Fibroblast of lung (primary cell): Measurements from ENCODE around the gene GBP7. TPM values are rescaled to one million over a fixed set of nuclear protein-coding genes. Genes with fewer than 3 reads are reported as not detected.

Experiments used
- DNase-seq, 2 donors: peaks; one replicate each; pipeline versions ENCODE4 v3.0.0 to v3.0.0-alpha.2; 2010; ENCODE audit warnings: low read depth in 2 of 2
- H2AFZ ChIP-seq: 2 replicates; pipeline ENCODE4 v1.5.1; 2012; ENCODE audit warnings: low read length, control low read depth, inconsistent platforms
- H3K27ac ChIP-seq: 2 replicates; pipeline ENCODE4 v1.5.1; 2011; ENCODE audit warnings: low read length, control low read depth; ENCODE audit not compliant: insufficient read depth
- H3K27me3 ChIP-seq: 2 replicates; pipeline ENCODE4 v1.5.1; 2011; ENCODE audit warnings: mild to moderate bottlenecking, low read length; ENCODE audit not compliant: control insufficient read depth, insufficient read depth
- H3K36me3 ChIP-seq: 2 replicates; pipeline ENCODE4 v1.5.1; 2011; ENCODE audit warnings: low read length; ENCODE audit not compliant: control insufficient read depth, insufficient read depth
- H3K4me1 ChIP-seq: 2 replicates; pipeline ENCODE4 v1.5.1; 2011; ENCODE audit warnings: low read length; ENCODE audit not compliant: control insufficient read depth, insufficient read depth; ENCODE audit errors: extremely low read depth
- H3K4me2 ChIP-seq: 2 replicates; pipeline ENCODE4 v1.5.1; 2011; ENCODE audit warnings: low read length, control low read depth; ENCODE audit not compliant: insufficient read depth; ENCODE audit errors: extremely low read depth
- H3K4me3 ChIP-seq, 4 experiments: fragments of 200-600 bp in 1 of 4; sonication (generic) in 1 of 4; replicated peaks in 1 of 4; 2 replicates each; pipeline ENCODE4 v1.5.1; 2011 to 2016; ENCODE audit warnings: low read length in 4 of 4, low read depth in 3 of 4, mild to moderate bottlenecking in 3 of 4, control low read depth in 2 of 4, inconsistent platforms in 1 of 4, mixed read lengths in 1 of 4; ENCODE audit not compliant: insufficient read depth in 1 of 4; ENCODE audit errors: control extremely low read depth in 1 of 4
- H3K79me2 ChIP-seq: 2 replicates; pipeline ENCODE4 v1.5.1; 2012; ENCODE audit warnings: mild to moderate bottlenecking, low read length, inconsistent platforms; ENCODE audit not compliant: control insufficient read depth, insufficient read depth
- H3K9ac ChIP-seq: 2 replicates; pipeline ENCODE4 v1.5.1; 2011; ENCODE audit warnings: mild to moderate bottlenecking, low read length, control low read depth; ENCODE audit not compliant: insufficient read depth
- H3K9me3 ChIP-seq: 2 replicates; pipeline ENCODE4 v1.5.1; 2012; ENCODE audit warnings: low read depth, low read length; ENCODE audit not compliant: control insufficient read depth, insufficient read depth
- H4K20me1 ChIP-seq: 2 replicates; pipeline ENCODE4 v1.5.1; 2011; ENCODE audit warnings: low read length; ENCODE audit not compliant: control insufficient read depth, insufficient read depth; ENCODE audit errors: extremely low read depth
- CTCF ChIP-seq, 2 donors: IDR thresholded peaks in 1 of 2; conservative IDR thresholded peaks in 1 of 2; 1 replicate in 1 of 2; 2 replicates in 1 of 2; pipeline ENCODE4 v1.5.1; 2011 to 2012; ENCODE audit warnings: low read length in 2 of 2, control low read depth in 1 of 2, inconsistent platforms in 1 of 2, low read depth in 1 of 2, mild to moderate bottlenecking in 1 of 2
- EZH2 ChIP-seq: IDR thresholded peaks from 2 replicates; pipeline ENCODE4 v1.5.1; 2012; ENCODE audit warnings: low read length, control low read depth, mild to moderate bottlenecking; ENCODE audit errors: missing control alignments
- polyA plus RNA-seq, 2 donors: library from polyadenylated mRNA; depleted of rRNA in 1 of 2; stranded (reverse) in 1 of 2; unstranded in 1 of 2; fragments of >200 nt; gene quantifications; 2 replicates each; pipeline ENCODE4 v1.2.1, GENCODE V29; 2011 to 2012; ENCODE audit warnings: missing spikeins in 1 of 2
- total RNA-seq: library from RNA; depleted of rRNA; stranded (reverse); fragments of >200 nt; gene quantifications from 2 replicates; pipeline ENCODE4 v1.2.1, GENCODE V29; 2014

The GBP7 gene
- total and polyA plus RNA-seq, 2 donors (not counting 1 experiment from before 2014, with no cell fraction given) = not detected

- Histone ChIP-seq H3K4me1 (no peaks in the 10 kb centered on the region), H3K4me2 (no peak overlapping the region), H3K27ac (no peak overlapping the region), H3K79me2 (no peaks in the 10 kb centered on the region), H3K9me3 (no peaks in the 10 kb centered on the region), H3K4me3 (no peak overlapping the region), H3K36me3 (no peaks in the 10 kb centered on the region), H4K20me1 (no peaks in the 10 kb centered on the region), H2AFZ (no peak overlapping the region), H3K27me3 (no peaks in the 10 kb centered on the region), H3K9ac (no peak overlapping the region)
- no peak for DNase-seq
- TF ChIP-seq EZH2 (no peak), CTCF (conservative IDR thresholded peaks at IDR 0.05 in 1 of 2, IDR thresholded peaks at IDR 0.05 in 1 of 2; ENCODE audit: low read depth in 1 of 2, low read length in 2 of 2) (no peak)
Observed at GRCh38 chr1:89213347-89213746, 37.5 kb upstream of the GBP7 start.

- Histone ChIP-seq H4K20me1 (no peaks in the 10 kb centered on the region), H3K9ac (no peak overlapping the region), H3K36me3 (no peaks in the 10 kb centered on the region), H2AFZ (no peak overlapping the region), H3K9me3 (no peaks in the 10 kb centered on the region), H3K4me2 (no peak overlapping the region), H3K79me2 (no peaks in the 10 kb centered on the region), H3K27ac (no peak overlapping the region), H3K4me1 (no peaks in the 10 kb centered on the region), H3K4me3 (no peak overlapping the region), H3K27me3 (no peaks in the 10 kb centered on the region)
- DNase-seq = no peak
- TF ChIP-seq CTCF (conservative IDR thresholded peaks at IDR 0.05 in 1 of 2, IDR thresholded peaks at IDR 0.05 in 1 of 2; ENCODE audit: low read depth in 1 of 2, low read length in 2 of 2) (no peak), EZH2 (no peak)
Observed at GRCh38 chr1:89211035-89211634, 35.3 kb upstream of the GBP7 start.

GRCh38 chr1:89206373-89206772 lies 30.6 kb upstream of the GBP7 start:
- TF ChIP-seq CTCF (conservative IDR thresholded peaks at IDR 0.05 in 1 of 2, IDR thresholded peaks at IDR 0.05 in 1 of 2; ENCODE audit: low read depth in 1 of 2, low read length in 2 of 2) (no peak), EZH2 (no peak)
- Histone ChIP-seq H3K4me2 (no peak overlapping the region), H4K20me1 (no peaks in the 10 kb centered on the region), H3K27me3 (no peaks in the 10 kb centered on the region), H3K9ac (no peak overlapping the region), H3K27ac (no peak overlapping the region), H3K36me3 (no peaks in the 10 kb centered on the region), H3K4me1 (no peaks in the 10 kb centered on the region), H2AFZ (no peak overlapping the region), H3K4me3 (no peak overlapping the region), H3K9me3 (no peaks in the 10 kb centered on the region), H3K79me2 (no peaks in the 10 kb centered on the region)
- DNase-seq = no peak
